HPDE6-E6E7 (cell line): ENCODE measurements around the gene WDFY4.

ENCODE experiments used
- DNase-seq: peaks from one replicate; pipeline ENCODE4 v3.0.0; 2011; ENCODE audit warnings: missing footprints; ENCODE audit errors: extremely low spot score

The WDFY4 gene

DNA sequence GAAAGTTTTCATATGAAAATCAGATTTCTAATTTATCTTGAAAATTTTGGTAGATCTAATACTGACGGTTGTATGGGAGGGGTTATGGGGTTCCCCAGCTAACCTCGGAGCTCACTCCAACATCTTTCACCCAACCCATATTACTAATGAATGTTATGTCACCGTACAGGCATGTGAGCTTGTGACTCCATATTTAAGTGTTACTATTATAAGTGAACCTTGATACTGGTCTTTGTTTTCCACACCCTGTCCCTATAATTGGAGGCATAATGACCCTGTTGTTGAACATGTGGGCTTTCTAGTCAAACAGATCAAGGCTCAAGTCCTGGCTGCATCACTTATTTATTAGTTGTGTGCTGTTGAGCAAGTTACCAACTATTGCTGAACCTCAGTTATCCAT lies 27.2 kb downstream of the WDFY4 start:
- DNase-seq, result no peak

DNA sequence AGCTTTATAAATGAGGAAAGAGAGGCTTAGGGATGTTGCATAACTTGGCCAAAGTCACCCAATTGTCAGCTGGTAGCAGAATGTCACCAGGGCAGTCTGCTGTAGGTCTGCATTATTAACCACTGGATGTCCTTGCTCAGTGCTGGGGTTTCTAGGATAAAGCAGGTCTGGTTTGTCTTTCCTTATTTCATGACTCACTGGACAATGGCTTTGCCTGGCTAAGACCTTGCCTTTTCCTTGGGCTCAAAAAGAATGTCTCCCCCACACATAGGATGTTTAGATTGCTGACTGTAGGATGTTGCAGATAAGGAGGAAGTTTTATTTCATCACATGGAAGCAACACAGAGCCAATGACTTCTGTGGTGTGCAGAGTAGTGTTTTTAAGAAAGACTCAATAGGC lies 29.4 kb downstream of the WDFY4 start:
- DNase-seq, result no peak

DNA sequence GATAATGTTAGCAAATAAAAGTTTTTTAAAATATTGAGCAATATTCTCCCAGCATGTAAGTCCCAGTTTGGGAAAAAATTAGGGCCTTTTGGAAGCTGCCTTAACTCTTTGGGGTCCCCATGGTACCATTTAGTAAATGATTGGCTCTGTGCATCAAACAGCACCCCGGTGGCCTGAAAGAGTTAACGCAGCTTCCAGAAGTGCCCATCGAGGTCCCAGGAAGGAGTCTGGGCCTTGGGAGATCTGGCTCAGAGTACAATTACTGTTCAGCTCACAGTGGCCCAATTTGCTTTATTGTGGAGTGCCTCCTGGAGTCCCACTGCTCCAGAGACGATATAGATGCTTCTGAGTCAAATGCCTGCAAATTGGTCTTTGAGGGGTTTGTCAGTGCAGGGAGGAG lies 31.7 kb downstream of the WDFY4 start:
- DNase-seq, result no peak

DNA sequence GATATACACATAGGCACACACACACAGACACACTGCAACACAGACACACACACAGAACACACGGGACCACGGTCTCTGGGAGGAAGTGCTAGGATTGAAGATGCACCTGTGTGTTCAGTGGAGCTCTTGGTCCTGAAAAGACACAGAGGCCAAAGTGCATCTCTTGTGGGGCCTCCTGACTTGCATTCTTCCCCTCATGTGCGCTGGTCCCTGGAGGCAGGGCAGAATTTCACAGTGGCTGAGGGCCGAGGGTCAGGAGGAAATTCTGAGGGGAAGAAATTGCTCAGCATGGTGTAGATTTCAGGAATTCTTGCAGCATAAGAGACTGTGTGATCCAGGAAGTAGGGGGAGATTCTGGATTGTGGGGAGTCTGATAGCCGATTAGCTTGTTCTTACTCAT lies 35.9 kb downstream of the WDFY4 start:
- DNase-seq, result no peak

DNA sequence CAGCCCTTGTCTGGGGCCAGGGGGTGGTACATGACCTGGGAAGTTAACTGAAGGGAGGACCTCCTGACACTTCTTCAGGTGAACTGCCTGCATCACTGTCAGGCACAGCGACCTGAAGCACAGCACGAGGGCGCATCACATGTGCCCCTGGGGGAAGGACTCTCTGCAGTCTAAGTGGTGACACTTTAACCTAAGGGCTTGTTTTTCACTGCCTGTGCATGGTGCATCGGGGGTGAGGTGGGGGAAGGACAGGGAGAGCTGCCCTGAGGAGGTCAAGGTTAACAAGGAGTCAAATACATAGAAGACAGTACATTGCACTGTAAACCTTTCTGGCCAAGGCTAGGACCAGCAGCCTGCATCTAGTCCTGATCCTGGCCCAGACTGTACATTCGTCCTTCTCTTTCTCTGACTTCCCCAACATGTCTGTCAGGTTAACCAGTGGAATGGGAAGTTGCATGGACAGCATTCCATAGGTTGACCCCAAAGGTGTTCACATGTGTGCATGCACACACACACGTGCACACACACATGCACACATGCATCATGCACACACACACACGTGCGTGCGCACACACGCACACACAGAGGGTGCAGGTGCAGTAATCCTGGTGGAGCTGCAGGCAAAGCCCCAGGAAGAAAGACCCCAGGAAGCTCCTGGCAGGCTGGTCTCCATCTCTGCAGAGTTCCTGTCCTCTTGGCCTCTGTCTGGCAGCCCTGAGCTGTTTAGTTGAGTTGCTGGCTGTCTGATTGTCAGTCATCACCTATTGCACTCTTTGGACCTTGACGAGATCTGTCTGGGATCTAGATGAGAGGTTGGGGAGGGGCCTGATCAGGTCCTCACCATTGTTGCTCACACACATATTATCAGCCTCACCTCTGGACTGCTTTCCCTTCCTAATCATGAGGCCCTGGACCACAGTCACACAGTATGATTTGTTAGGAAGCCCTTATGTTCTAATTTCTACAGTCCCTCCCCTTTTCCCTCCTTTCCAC lies 37.8 kb downstream of the WDFY4 start:
- no peak for DNase-seq

DNA sequence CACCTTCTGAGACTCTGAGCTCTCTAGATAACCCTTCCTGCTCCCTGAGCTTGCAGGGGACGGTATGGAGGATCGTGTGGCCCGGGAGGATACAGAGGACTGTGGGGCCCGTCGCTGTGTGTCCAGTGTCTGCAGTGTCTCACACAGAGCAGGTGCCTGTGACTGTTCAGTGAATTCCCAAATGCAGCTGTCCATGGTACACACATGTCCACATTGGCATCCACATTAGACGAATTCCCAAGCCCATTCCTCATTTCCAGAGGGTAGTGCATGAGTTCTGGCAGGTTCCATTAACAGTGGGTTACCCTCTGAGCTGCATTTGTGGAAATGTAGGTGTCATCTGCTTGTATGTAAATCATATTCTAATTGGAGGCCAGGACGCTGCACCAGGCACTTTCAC lies 39.5 kb downstream of the WDFY4 start:
- DNase-seq, result no peak

DNA sequence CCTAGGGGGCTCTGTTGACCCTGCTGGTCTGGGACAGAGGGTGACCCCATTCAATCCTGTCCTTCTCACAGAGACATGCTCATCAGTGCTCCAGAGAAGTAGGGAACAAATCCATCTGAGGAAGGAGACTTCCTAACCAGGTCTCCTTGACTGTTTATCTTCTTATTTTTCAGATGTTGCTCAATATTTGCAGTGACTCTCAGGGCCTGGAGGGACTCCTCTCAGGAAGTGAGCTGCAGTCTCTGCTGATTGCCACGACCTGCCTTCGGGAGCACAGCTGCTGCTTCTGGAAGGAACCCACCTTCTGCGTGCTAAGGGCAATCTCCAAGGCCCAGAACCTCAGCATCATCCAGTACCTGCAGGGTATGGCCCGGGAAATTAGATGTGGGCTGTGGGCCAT lies 41.0 kb downstream of the WDFY4 start:
- no peak for DNase-seq

DNA sequence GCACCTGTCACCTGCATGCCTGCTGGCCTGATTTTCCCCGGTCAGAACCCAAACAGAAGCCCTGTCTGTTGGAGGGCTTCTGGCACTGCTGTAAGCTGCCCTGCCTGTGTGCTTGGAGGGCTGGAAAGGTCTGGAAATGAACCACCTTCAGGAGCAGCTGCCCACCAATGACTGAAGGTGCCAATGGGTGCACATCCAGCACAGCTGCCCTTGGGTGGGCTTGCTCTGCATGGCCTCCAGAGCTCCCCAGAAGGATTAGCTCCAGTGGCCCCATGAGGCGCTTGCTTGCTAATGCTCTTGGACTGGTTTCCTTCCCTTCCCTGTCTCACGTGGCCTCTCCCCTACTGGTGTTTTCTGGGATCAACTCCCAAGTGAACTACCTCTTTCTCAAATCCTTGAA lies 43.2 kb downstream of the WDFY4 start:
- no peak for DNase-seq

DNA sequence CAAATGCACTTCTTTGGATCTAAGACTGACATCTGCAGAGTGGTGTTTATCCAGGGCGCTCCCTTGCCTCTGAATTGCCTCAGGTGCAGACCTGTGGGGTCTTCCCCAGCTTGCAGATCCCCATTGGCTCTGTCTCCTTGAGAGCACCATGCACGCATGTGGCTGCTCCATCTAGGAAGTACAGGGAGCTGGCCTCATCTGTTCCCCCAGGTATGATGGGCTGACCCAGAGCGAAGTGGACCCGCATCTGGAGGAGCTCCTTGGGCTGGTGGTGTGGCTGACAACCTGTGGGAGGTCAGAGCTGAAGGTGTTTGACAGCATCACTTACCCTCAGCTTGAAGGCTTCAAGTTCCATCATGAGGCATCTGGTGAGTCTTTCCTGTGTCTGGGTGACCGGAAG lies 44.5 kb downstream of the WDFY4 start:
- no peak for DNase-seq

DNA sequence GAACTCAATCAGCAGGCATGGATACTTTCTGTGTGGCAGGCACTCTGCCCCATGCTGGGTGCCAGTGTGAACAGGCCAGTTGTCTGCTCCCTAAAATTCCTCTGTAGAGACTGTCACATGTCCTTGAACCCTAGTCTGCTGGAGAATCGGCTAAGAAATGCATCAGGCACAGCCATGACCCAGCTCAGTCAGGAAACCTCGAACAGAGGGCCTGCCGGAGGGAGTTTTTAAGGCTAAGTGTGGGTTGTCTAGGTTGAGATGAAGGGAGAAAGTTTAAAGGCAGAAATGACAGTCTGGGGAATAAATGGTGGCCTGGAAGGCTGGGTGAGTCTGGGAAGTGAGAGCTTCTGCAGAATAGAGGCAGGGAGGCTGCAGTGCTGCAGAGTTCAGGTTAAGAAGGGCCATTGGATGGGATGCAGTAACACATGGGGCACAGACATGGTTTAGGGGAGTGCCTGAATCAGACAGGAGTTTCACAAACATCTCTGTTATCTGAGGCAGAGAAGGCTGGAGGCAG lies 45.3 kb downstream of the WDFY4 start:
- DNase-seq, result no peak

DNA sequence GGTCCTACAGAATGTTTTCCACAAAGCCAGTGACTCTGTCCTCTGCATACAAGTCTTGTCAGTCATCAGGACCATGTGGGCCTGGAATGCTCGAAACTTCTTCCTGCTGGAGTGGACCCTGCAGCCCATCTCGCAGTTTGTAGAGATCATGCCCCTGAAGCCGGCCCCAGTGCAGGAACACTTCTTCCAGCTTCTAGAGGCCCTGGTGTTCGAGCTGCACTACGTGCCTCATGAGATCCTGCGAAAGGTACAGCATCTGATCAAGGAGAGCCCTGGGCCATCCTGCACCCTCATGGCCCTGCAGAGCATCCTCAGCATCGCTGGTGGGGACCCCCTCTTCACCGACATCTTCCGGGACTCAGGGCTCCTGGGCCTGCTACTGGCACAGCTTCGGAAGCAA lies 46.5 kb downstream of the WDFY4 start:
- no peak for DNase-seq

DNA sequence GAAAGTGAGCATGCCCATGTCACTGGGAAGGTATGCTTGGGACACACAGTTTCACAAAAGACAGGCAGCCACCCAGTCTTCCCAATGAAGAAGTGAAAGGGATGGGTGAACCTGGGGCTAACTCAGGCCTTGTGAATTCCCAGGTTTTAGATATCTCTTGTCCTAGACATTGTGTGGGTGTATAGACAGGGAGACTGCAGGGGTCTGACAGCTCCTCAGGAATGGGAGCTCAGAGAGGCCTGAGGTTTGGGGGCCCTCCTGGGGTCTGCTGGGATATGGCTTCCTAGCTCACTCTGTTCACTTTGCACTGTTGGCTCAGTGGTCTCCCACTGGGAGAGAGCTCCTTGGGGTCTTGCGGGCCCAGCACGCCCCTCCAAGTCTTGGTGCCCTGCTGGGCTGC lies 47.0 kb downstream of the WDFY4 start:
- no peak for DNase-seq

DNA sequence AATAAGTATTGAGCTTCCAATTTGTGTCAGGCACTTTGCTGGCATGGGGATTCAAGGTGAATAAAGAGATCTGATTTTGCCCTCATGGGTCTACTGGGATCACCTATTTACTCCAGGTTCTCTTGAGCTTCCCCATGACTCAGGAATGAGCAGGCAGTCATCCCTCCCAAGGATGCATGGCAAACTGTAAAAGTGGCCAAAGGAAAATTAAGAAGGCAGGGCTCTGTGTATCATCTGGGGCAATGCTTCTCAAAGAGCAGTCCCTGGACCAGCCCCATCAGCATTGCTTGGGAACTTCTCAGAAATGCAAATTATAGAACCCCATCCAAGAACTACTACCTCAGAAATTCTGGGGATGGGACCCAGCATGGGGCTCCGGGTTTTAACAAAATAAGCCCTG lies 48.7 kb downstream of the WDFY4 start:
- DNase-seq, result no peak

DNA sequence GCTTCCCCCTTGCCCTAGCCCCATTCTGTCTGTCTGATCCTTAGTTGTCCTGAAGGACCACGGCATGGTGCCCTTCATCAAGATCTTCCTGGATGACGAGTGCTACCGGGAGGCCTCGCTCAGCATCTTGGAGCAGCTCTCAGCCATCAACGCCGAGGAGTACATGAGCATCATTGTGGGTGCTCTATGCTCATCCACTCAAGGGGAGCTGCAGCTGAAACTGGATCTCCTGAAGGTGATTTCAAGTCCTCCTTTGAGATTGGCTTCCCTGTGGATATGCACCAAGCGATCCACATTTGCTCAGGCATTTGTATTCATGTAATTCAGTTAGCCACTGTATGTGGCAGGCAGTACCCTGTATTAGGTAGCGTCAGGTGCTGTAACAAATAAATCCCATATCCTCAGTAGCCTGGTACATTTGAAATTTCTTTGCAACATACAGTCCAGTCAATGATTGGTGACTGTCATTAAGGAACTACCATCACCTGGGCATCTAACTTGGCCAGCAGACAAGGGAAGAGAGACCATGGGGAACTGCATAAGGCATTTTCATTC lies 51.2 kb downstream of the WDFY4 start:
- no peak for DNase-seq

DNA sequence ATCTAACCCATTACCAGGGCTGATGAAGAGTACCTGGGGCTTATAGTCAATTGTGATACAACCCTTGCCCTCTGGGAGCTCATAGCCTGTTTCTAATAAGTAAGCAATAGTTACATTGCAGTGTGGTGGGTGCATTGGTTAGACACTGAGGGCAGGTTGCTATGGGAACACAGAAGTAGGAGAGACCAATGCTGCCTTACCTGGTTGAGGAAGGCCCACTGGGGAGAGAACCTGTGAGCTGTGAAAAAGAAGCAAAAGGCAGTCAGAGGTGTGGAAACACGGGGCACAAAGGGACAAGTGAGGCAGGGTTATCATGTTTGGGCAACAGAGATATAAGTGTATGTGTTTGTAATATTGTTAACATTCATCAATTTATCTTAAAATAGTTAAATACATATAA lies 51.9 kb downstream of the WDFY4 start:
- no peak for DNase-seq

DNA sequence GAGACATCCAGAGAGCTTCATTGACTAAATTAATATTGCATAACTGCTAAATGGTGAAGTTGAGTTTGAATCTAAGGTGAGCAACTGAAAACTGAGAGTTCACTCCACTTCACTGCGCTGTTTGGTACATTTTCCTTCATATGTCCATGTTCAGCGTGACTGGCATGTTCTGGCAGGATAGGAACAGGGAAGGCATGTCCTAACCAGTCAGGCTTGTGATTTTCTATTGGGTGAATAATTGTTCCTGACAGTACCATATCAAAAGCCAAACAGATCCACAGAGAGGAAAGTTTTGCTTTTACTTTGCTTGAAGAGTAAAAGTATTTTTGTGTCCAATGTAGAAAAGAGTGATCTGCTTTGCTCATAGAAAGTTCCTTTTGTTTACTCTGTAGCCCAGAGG lies 53.2 kb downstream of the WDFY4 start:
- no peak for DNase-seq

DNA sequence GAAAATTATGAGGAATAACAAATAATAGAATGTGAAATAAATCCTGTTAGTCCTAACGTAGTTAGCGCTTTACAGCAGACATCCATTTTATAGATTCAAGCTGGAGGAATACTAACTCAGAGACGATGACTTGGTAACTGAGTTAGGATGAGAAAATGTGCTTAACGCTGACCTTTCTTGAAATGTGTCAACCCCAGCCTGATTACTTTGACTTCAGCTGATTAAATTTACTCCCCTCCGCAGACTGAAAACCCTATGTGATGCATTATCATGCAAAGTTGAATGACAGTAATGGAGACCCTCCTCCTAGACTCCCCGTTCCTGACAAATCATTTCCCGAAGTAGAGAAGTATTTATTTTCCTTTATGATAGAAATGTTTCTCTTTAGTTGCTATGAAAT lies 54.5 kb downstream of the WDFY4 start:
- no peak for DNase-seq

DNA sequence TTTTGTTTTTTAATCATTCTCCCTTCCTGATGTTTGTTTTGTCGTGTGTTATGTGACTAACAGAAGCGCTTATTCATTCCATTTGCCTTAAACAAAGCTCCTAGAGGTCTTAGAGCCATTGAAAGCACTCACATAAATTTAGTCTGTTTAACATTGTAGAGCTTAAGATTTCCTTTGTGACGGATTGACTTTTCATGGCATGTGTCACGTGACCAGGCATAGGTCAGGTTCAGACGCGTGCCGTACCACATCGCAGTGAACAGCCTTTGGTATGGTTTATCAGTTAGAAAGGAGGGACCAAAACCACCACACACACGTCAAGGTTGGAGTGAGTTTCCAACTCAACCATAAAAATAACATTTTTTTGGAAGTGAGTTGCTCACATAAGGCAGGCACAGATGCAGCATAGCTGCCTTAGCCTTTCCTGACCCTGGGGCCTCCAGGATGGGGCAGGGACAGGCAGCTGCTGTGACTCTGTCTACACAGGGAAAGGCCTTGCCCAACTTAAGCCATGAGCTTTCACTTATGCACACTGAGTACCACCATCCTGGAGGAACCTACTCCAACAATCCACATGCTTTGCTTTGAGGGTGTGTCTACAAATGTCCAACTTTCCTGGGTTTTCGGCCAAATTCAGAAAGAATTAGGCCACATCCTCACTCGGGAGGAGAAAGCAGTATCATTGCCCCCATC lies 55.5 kb downstream of the WDFY4 start:
- no peak for DNase-seq

DNA sequence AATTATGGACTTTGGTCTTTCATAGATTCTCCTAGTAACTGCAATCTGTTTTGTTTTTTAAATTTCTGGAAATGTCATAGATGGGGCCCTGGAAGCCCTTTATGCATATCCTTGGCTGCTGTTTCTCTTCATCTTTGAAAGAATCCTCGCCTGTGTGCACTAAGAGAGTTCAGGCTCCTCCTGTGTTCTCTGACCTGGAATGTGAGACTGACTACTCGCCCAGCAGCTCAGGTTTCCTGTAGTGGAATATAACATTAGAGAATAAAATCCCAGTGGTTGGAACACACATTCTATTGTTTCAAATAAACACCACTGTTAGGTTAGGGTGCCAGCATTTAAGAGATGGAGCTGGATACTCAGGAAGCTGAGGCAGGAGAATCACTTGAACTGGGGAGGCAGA lies 56.3 kb downstream of the WDFY4 start:
- DNase-seq, result no peak

DNA sequence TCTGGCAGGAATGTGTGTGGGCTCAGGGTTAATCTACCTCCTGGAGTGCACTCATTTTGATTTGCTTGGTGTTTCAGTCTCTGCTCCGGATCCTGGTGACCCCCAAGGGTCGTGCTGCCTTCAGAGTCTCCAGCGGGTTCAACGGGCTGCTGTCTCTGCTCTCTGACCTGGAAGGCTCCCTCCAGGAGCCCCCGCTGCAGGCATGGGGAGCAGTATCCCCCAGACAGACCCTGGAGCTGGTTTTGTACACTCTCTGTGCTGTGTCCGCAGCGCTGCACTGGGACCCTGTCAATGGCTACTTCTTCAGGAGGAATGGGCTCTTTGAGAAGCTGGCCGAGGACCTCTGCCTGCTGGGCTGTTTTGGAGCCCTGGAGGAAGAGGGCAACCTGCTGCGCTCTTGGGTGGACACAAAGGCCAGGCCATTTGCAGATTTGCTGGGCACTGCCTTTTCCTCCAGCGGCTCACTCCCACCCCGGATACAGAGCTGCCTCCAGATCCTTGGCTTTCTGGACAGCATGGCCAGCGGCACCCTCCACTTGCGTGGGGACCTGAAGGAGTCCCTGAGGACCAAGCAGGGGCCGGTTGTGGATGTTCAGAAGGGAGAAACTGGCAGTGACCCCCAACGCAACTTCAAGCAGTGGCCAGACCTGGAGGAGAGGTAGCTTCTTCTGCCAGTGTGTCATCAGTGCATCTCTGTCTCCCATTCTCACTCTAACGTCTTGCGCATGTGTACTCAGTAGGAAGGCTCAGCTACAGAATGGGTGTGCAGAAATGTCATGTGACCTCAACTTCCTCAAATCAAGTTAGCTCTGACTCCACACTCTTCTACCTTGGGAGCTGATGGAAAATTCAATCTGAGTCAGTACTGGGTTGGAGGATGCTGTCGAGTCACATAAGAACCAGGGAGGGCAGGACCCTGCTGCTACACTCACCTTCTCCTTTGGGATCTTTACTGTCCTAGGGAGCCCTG lies 58.5 kb downstream of the WDFY4 start:
- DNase-seq, result no peak

DNA sequence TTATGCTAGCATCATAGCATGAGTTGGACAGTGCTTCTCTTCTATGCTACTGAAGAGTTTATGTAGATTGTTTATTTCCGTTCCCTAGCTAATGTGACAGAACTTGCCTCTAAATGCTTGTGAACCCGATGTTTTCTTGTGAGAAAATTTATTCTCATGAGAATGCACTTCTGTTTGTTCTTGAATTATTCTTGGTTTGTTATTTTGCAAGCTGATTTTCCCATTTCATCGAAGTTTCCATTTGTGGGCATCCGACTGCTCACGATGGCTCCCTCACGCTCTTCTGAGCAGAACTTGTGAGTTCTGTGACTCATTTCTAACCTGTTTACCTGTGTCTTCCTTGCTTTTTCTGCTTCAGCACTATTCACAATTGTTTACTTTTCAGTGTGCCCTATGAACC lies 59.9 kb downstream of the WDFY4 start:
- DNase-seq, result no peak
